Keratinocyte (primary cell): ENCODE results near the gene SLC25A30. TPM values are rescaled to one million over a fixed set of nuclear protein-coding genes. Genes with fewer than 3 reads are reported as not detected.
"Not testable (repeated sequence)": the region's sequence is repeated elsewhere in the genome, so short reads cannot be mapped to it uniquely, and the experiment has no call there.

Experiments used
- DNase-seq: peaks from one replicate; pipeline ENCODE4 v3.0.0-alpha.2; 2011; ENCODE audit warnings: low read depth, missing footprints, low spot score
- FAIRE-seq: peaks from 2 replicates; lab custom pipeline; 2011; peaks lifted over from hg19 to GRCh38; lab: Jason Lieb, UNC
- H2AFZ ChIP-seq: 2 replicates; pipeline ENCODE4 v1.6.0; 2012; ENCODE audit warnings: low read length, control low read depth, inconsistent platforms; ENCODE audit not compliant: control insufficient read depth
- H3K27ac ChIP-seq: 2 replicates; pipeline ENCODE4 v1.5.1; 2011; ENCODE audit warnings: low read length; ENCODE audit not compliant: control insufficient read depth, insufficient read depth
- H3K27me3 ChIP-seq: 3 replicates; pipeline ENCODE4 v1.6.0; 2011; ENCODE audit warnings: low read length; ENCODE audit not compliant: control insufficient read depth, insufficient read depth; ENCODE audit errors: extremely low read depth
- H3K36me3 ChIP-seq, 2 experiments: 2 replicates in 1 of 2; 3 replicates in 1 of 2; pipeline ENCODE4 v1.5.1; 2011; ENCODE audit warnings: low read length in 2 of 2, mild to moderate bottlenecking in 1 of 2; ENCODE audit not compliant: control insufficient read depth in 2 of 2, insufficient read depth in 2 of 2; ENCODE audit errors: extremely low read depth in 1 of 2
- H3K4me1 ChIP-seq: 3 replicates; pipeline ENCODE4 v1.5.1; 2011; ENCODE audit warnings: low read length; ENCODE audit not compliant: control insufficient read depth, insufficient read depth; ENCODE audit errors: extremely low read depth
- H3K4me2 ChIP-seq: 3 replicates; pipeline ENCODE4 v1.6.0; 2011; ENCODE audit warnings: low read depth, low read length; ENCODE audit not compliant: control insufficient read depth, insufficient read depth; ENCODE audit errors: extremely low read depth
- H3K4me3 ChIP-seq, 3 experiments: fragments of 200-600 bp in 1 of 3; sonication (generic) in 1 of 3; 2 replicates in 2 of 3; 3 replicates in 1 of 3; pipeline ENCODE4 v1.5.1; 2011 to 2016; ENCODE audit warnings: low read length in 3 of 3, mild to moderate bottlenecking in 3 of 3, control low read depth in 2 of 3, inconsistent platforms in 1 of 3, low read depth in 1 of 3, mixed read lengths in 1 of 3, mixed run types in 1 of 3, moderate library complexity in 1 of 3; ENCODE audit not compliant: control insufficient read depth in 2 of 3, insufficient read depth in 2 of 3; ENCODE audit errors: extremely low read depth in 1 of 3
- H3K79me2 ChIP-seq: 2 replicates; pipeline ENCODE4 v1.6.0; 2012; ENCODE audit warnings: low read length; ENCODE audit not compliant: control insufficient read depth, insufficient read depth
- H3K9ac ChIP-seq: 3 replicates; pipeline ENCODE4 v1.6.0; 2011; ENCODE audit warnings: low read length; ENCODE audit not compliant: control insufficient read depth, insufficient read depth; ENCODE audit errors: extremely low read depth
- H3K9me1 ChIP-seq: 3 replicates; pipeline ENCODE4 v1.6.0; 2011; ENCODE audit warnings: low read length; ENCODE audit not compliant: control insufficient read depth, insufficient read depth; ENCODE audit errors: extremely low read depth
- H3K9me3 ChIP-seq: 2 replicates; pipeline ENCODE4 v1.5.1; 2012; ENCODE audit warnings: low read depth, low read length; ENCODE audit not compliant: control insufficient read depth
- H4K20me1 ChIP-seq: 3 replicates; pipeline ENCODE4 v1.6.0; 2011; ENCODE audit warnings: low read length; ENCODE audit not compliant: control insufficient read depth, insufficient read depth; ENCODE audit errors: extremely low read depth
- EZH2 ChIP-seq: IDR thresholded peaks from one replicate; pipeline ENCODE4 v1.6.1; 2012; ENCODE audit warnings: inconsistent platforms, mild to moderate bottlenecking, low read length, moderate library complexity
- dilution Hi-C: fragments of 300-500 bp; cut with MboI; formaldehyde crosslinking; loops from one replicate; pipeline ENCODE4 v1.7.0; 2020; ENCODE audit warnings: low sequenced_read_pairs; ENCODE audit not compliant: extremely low pct_ligation_motif_present
- polyA plus RNA-seq, 5 experiments: library from polyadenylated mRNA; depleted of rRNA in 3 of 5; stranded (reverse) in 3 of 5; stranded (forward) in 1 of 5; unstranded in 1 of 5; fragments of >200 nt; gene quantifications; 1 replicate in 1 of 5; 2 replicates in 3 of 5; 3 replicates in 1 of 5; pipeline versions ENCODE4 v1.2.1 to v1.2.3, GENCODE V29; 2011 to 2012; ENCODE audit warnings: missing spikeins in 2 of 5, low read depth in 1 of 5, low replicate concordance in 1 of 5
- TF ChIP-seq, protein P1 (sequence below), 3 experiments: IDR thresholded peaks in 1 of 3; conservative IDR thresholded peaks in 1 of 3; optimal IDR thresholded peaks in 1 of 3; 2 replicates in 2 of 3; 3 replicates in 1 of 3; pipeline versions ENCODE3 to v1.5.1; 2011; ENCODE audit warnings: low read length in 3 of 3, mild to moderate bottlenecking in 3 of 3, moderate library complexity in 2 of 3, control low read depth in 1 of 3, inconsistent platforms in 1 of 3; ENCODE audit not compliant: insufficient read depth in 2 of 3; ENCODE audit errors: extremely low read depth in 1 of 3

The SLC25A30 gene
- polyA plus RNA-seq, 1 donor (not counting 4 experiments of a cell fraction or from before 2014, with no cell fraction given): 24.5 TPM

DNA sequence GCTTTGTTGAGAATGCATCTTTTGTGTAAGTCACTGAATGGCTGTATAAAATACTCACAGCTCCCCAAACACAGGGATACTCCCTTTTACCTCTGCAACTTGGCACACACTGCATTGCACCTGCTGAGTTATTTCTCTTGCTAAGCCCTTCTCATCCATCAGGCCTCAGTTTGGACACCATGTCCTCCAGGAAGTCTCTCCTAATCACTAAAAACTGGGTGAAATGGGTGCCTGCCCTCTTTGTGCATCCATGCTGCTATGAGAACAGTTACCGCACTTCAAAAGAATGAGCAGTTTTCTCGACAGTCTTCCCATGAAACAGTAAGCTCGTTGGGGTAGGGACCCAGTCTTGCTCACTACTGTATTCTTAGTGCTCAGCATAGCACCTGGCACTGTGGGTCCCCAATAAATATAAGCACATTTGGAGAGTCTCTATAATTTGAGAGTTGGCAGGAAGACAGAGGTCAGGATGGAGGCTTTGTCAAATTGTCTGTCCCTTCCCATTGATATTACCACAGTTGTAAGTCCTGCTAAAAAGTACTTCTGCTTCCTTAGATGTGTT is 4.6 kb upstream of the SLC25A30 start:
- Histone ChIP-seq H4K20me1 (no peaks in the 10 kb centered on the region), H3K27ac (no peak overlapping the region), H3K9ac (no peak overlapping the region), H3K4me1 (no peaks in the 10 kb centered on the region), H3K9me1 (no peaks in the 10 kb centered on the region), H3K4me2 (no peak overlapping the region), H3K4me3 (no peak overlapping the region), H3K79me2 (no peaks in the 10 kb centered on the region), H2AFZ (no peak overlapping the region), H3K27me3 (no peaks in the 10 kb centered on the region), H3K36me3 (no peaks in the 10 kb centered on the region), H3K9me3 (no peaks in the 10 kb centered on the region)
- dilution Hi-C loops: no loop called here
- DNase-seq: no peak
- no peak for TF ChIP-seq EZH2
- TF ChIP-seq, protein P1, sequence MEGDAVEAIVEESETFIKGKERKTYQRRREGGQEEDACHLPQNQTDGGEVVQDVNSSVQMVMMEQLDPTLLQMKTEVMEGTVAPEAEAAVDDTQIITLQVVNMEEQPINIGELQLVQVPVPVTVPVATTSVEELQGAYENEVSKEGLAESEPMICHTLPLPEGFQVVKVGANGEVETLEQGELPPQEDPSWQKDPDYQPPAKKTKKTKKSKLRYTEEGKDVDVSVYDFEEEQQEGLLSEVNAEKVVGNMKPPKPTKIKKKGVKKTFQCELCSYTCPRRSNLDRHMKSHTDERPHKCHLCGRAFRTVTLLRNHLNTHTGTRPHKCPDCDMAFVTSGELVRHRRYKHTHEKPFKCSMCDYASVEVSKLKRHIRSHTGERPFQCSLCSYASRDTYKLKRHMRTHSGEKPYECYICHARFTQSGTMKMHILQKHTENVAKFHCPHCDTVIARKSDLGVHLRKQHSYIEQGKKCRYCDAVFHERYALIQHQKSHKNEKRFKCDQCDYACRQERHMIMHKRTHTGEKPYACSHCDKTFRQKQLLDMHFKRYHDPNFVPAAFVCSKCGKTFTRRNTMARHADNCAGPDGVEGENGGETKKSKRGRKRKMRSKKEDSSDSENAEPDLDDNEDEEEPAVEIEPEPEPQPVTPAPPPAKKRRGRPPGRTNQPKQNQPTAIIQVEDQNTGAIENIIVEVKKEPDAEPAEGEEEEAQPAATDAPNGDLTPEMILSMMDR (optimal IDR thresholded peaks at IDR 0.05 in 1 of 3, IDR thresholded peaks at IDR 0.05 in 1 of 3, conservative IDR thresholded peaks at IDR 0.05 in 1 of 3; ENCODE audit: extremely low read depth in 1 of 3, insufficient read depth in 2 of 3, low read length in 3 of 3): no peak
- no peak for FAIRE-seq

DNA sequence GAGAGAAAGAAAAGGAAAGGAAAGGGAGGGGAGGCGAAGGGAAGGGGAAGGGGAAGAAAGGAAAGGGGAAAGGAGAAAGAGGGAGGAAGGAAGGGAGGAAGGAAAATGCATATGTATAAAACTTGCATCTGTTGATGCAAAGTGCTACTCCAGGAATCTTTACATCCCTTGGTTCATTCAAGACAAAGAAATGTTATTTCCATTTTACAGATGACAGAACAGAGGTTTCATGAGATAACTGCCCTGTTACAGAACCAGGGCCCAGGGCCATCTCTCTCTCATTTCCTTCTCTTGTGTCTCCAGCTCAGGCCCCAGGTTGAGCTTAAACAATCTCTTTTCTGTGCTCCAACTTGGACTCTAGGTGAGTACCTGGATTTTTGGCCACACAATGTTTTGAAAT is 1.8 kb upstream of the SLC25A30 start:
- no peak overlapping the region for H3K4me2 ChIP-seq
- no peak overlapping the region for H2AFZ ChIP-seq
- H4K20me1 ChIP-seq: no peaks in the 10 kb centered on the region
- no peaks in the 10 kb centered on the region for H3K9me3 ChIP-seq
- no peak overlapping the region for H3K27ac ChIP-seq
- dilution Hi-C loops: no loop called here
- DNase-seq (no peak), FAIRE-seq (no peak)
- H3K4me1 ChIP-seq: peaks cover 8% of the 10 kb centered on the region
- no peak overlapping the region for H3K4me3 ChIP-seq
- no peak for TF ChIP-seq EZH2
- TF ChIP-seq, protein P1 (optimal IDR thresholded peaks at IDR 0.05 in 1 of 3, IDR thresholded peaks at IDR 0.05 in 1 of 3, conservative IDR thresholded peaks at IDR 0.05 in 1 of 3; ENCODE audit: extremely low read depth in 1 of 3, insufficient read depth in 2 of 3, low read length in 3 of 3): no peak
- peaks cover 15% of the 10 kb centered on the region for H3K79me2 ChIP-seq
- no peaks in the 10 kb centered on the region for H3K27me3 ChIP-seq
- no peaks in the 10 kb centered on the region for H3K9me1 ChIP-seq
- no peak overlapping the region for H3K9ac ChIP-seq
- no peaks in the 10 kb centered on the region for H3K36me3 ChIP-seq

DNA sequence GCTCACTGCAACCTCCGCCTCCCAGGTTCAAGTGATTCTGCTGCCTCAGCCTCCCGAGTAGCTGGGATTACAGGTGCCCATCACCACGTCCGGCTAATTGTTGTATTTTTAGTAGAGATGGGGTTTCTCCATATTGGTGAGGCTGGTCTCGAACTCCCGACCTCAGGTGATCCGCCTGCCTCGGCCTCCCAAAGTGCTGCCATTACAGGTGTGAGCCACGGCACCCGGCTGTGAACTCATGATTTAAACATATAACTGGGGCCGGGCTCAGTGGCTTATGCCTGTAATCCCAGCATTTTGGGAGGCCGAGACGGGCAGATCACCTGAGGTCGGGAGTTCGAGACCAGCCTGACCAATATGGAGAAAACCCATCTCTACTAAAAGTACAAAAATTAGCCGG is 1.2 kb upstream of the SLC25A30 start:
- H4K20me1 ChIP-seq, H3K27ac ChIP-seq, H2AFZ ChIP-seq, DNase-seq, dilution Hi-C loops, H3K9ac ChIP-seq, FAIRE-seq, H3K9me1 ChIP-seq, H3K9me3 ChIP-seq, H3K36me3 ChIP-seq, H3K4me3 ChIP-seq, H3K27me3 ChIP-seq, H3K4me2 ChIP-seq: not testable (repeated sequence)
- peaks cover 14% of the 10 kb centered on the region for H3K4me1 ChIP-seq
- H3K79me2 ChIP-seq: peaks cover 20% of the 10 kb centered on the region
